GDM1 (cell line): ENCODE results near the gene CLDN15.

ENCODE experiments used
- DNase-seq: peaks from one replicate; lab custom pipeline; 2025; lab: John Stamatoyannopoulos, UW

The CLDN15 gene

DNA sequence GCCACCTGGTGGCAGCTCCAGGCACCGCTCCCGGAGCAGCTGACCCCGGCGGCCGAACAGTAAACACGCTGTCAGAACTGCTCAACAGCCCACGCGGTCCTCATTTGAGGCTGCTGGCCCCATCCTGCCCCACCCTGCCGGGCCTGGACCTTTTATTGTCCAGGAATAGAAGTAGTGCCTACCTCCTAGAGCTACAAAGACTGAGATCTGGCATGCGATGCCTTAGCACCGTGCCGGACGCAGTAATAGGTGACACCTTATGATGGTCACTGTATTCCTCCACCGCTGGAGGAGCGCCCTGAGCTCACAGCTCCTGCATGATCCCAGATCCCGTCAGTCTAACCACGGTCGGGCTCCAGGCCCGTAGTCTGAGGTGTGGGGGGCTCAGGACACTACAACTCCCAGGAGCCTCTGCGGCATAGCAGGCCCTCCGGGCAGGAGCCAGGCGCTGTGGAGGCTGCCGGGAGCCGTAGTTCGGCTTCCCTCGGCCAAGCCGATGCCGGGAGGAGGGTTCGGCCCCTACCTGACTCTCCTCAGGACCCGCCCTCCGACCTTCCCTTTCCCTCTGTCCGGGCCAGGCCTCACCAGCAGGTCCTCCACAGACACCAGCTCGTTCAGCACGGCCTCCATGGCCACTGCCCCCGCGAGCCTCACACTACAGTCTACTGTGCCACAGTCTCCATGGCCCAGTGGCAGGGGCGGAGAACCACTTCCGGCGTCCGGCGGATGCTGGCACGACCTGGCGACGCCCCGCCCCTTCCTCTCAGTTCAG lies 7.0 kb upstream of the CLDN15 start, which contains the start of gene FIS1:
Gene FIS1 (minus strand): TSS at position 707 of the 772 bp plus-strand sequence. CDS start 77 bp downstream, at position 630.
- peak; percentile 87 for DNase-seq

GRCh38 chr7:101243646-101244374 lies 6.2 kb upstream of the CLDN15 start:
- DNase-seq = no peak

GRCh38 chr7:101241443-101242349 lies 4.1 kb upstream of the CLDN15 start:
- DNase-seq = no peak

DNA sequence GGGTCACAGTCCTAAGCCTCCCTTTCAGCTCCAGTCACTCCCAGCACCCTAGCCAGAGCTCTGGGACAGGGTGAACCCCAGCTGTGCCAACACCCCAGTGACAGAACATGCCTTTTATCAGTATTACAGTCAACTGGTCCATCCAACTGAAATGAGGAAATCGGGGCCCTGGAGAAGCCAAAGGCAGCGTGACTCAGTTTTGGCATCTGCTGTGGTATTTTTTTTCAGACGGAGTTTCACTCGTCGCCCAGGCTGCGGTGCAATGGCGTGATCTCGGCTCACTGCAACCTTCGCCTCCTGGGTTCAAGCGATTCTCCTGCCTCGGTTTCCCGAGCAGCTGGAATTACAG lies 3.4 kb upstream of the CLDN15 start:
- DNase-seq = no peak

- DNase-seq = no peak
Measured at GRCh38 chr7:101240226-101241014, 2.8 kb upstream of the CLDN15 start.

- no peak for DNase-seq
Measured at GRCh38 chr7:101239951-101240220, 2.3 kb upstream of the CLDN15 start.

DNA sequence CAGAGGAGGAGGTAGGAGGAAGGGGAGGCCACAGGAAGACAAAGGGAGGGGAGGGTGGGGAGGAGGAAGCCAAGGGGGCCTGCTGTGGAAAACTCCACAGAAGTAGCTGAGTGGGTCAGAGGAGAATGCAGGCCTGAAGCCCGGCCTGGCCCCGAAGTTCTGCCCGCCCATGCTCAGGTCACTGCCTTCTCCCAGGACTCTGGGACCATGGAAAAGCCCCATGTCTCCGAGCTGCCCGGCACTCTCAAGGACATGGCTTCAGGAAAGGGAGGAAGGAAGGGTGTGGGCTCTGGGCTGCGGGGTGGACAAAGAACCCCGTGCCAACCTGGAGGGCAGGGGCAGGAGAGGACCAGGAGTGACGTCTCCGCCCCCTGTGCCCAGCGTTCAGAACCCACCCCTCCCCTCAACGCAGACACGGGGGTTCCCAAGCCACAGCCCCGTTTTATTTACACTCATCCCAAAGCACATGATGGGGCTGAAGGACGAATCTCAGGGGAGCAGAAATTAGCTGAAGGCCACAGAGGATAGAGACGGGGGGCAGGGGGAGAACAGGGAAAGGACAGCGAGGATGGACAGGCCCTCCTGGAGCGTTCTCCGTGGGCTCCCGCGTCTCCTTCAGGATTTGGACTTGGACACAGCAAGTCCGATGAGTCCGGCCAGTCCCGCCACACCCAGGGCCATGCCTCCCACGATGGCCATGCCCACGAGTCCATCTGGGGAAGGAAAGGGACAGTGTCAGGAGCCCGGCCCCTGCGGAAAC lies 1.8 kb upstream of the CLDN15 start:
- DNase-seq = peak; percentile 70

DNA sequence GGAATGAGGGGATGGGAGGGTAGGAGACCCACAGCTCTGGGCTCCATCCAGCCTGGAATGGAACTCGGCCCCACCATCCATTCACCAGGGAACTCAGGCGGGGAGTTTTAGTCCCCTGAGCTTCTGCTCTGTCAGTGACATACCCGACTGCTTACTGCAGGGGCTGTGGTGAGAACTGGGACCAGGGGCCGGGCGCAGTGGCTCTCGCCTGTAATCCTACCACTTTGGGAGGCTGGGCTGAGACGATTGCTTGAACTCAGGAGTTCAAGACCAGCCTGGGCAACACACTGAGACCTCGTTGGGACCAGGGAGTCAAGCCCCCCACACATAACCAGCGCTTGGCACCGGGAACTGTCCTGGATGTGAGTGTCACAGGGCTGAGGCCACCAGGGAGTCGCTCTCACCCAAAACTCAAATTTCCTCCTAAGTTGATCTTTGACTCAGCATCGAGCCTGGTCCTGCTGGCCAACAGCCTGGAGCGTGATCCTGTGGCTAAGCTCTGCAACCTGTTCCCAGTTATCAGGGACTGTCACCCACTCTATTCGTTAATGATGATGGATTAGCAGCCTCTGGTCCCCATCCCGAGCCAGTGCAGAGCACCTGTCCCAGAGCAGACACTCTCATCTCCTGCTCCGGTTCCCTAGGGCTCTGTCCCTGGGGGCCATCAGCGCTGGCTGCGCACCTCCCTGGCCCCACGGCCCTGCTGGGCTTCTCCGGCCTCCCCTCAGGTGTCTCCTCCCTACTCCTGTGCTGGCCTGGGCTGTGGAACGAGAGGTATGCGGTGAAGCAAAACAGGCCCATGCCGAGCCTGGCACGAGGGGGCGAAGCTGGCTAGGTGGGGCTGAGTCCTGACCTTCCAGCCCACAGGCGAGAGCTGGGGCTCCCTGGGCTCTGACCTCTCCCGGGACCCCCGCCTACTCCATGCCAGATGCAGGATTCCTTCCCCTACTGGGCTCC lies 902 bp upstream of the CLDN15 start:
- DNase-seq = no peak

- no peak for DNase-seq
Measured at GRCh38 chr7:101236292-101236835, 1.2 kb downstream of the CLDN15 start.

GRCh38 chr7:101235522-101235921 lies 2.1 kb downstream of the CLDN15 start:
- DNase-seq = no peak

DNA sequence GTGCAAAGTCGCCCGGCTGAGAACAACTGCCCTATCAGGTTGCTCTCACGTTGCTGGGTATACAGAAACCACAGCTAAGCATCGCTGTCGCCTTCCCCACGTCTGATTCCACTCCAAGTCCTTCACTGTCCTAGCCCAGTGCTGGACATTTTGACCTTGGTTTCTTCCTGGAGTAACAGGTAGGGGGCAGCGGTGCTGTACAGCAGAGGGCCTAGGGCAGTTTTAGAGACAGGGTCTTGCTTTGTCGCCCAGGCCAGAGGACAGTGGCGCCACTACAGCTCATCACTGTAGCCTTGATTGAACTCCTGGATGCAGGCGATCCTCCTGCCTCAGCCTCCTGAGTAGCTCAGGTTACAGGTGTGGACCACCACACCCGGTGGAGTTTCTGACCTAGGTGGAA lies 2.6 kb downstream of the CLDN15 start:
- peak; percentile 53 for DNase-seq

DNA sequence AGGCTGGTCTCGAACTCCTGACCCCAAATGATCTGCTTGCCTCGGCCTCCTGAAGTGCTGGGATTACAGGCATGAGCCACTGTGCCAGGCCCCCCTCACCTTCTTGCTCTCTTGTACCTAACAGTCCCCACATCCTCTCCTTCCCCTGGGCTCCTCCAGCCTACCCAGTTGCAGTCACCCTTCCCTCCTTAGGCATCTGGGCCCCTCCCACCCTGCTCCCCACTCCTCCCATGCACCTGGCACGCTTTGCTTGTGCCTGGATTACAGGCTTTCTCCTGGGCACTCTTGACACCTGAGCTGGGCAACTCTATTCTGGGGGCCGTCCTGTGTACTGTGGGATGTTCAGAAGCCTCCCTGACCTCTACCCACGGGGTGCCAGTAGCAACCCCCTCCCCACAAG lies 3.0 kb downstream of the CLDN15 start:
- no peak for DNase-seq

GRCh38 chr7:101233907-101234547 lies 3.6 kb downstream of the CLDN15 start:
- DNase-seq = no peak

- DNase-seq = no peak
Measured at GRCh38 chr7:101232141-101232850, 5.3 kb downstream of the CLDN15 start.

DNA sequence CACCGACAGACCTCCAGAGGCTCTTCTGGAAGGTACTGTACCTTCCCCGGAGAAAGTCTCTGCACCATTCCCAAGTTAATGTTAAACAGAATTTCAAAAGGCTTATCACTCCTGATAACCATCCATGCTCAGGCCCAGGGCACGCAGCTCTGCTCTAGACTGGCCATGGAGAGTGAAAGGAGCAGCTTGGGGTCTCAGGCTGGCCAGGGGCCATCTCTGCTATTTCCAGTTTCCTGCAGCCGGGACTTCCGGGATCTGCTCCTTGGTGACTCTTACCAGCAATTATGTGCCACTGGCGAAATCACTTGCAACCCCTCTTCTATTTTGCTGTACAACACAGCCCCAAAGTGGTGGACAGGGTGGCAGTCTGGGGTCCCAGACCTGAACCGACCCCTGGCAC lies 6.0 kb downstream of the CLDN15 start:
- DNase-seq = no peak

DNA sequence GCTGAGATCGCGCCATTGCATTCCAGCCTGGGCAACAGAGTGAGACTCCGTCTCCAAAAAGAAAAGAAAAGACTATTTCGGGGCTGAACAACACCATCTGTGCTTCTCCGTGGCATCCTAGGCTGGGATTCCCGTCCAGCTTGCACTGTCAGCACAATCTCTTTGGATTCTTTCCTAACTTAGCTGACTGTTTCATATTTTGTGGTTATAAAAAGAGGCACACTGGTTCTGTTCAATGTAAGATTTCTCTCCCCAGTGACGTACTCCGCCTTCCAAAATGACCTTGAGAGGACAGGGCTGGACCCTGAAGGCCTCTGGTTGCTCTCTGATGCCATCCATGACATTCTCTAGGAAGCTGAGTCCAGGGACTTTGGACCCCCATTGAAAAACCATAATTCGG lies 10.9 kb downstream of the CLDN15 start:
- DNase-seq = no peak

GRCh38 chr7:101225650-101226049 lies 12.0 kb downstream of the CLDN15 start:
- no peak for DNase-seq

GRCh38 chr7:101223528-101223927 lies 14.1 kb downstream of the CLDN15 start:
- no peak for DNase-seq
